ENCODE results near the gene TMEM126A.

DNA sequence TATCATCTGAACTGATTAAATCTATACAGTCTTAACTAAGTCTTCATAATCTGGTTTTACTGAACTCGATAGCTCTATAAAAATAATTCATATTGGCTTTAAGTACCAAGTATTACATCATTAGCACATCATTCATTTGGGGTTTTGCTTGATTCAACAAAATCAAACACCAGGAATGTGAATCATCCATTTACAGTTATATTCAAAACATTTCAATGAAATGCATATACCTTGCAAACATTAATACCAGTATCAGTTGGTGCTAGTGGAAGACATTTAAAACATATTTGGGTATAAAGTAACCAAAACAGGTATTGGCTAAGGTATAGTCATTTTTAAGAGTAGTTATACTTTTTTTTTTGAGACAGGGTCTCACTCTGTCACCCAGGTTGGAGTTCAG, 50.4 kb downstream of the TMEM126A start:
- TF ChIP-seq CTCF (IDR thresholded peaks at IDR 0.05) (no peak), EP300 (IDR thresholded peaks at IDR 0.05; ENCODE audit: low read depth) (no peak)
